Measurements from ENCODE around the gene RAMP1.

The RAMP1 gene

GRCh38 chr2:237877576-237878307 is 18.3 kb downstream of the RAMP1 start:
- no peak for DNase-seq

GRCh38 chr2:237878321-237879057 is 19.1 kb downstream of the RAMP1 start:
- DNase-seq, result no peak

- no peak for DNase-seq
Measured at GRCh38 chr2:237879058-237879430, 19.6 kb downstream of the RAMP1 start.

- DNase-seq, result no peak
Measured at GRCh38 chr2:237879991-237880560, 20.7 kb downstream of the RAMP1 start.

- no peak for DNase-seq
Measured at GRCh38 chr2:237882510-237883481, 23.4 kb downstream of the RAMP1 start.

- DNase-seq, result no peak
Measured at GRCh38 chr2:237883951-237884446, 24.6 kb downstream of the RAMP1 start.

- no peak for DNase-seq
Measured at GRCh38 chr2:237884681-237885080, 25.3 kb downstream of the RAMP1 start.

- no peak for DNase-seq
Measured at GRCh38 chr2:237885111-237885930, 25.9 kb downstream of the RAMP1 start.

- DNase-seq, result no peak
Measured at GRCh38 chr2:237885931-237886684, 26.7 kb downstream of the RAMP1 start.

- no peak for DNase-seq
Measured at GRCh38 chr2:237886685-237887481, 27.5 kb downstream of the RAMP1 start.

- DNase-seq, result no peak
Measured at GRCh38 chr2:237888389-237888788, 29.0 kb downstream of the RAMP1 start.

GRCh38 chr2:237889016-237889415 is 29.6 kb downstream of the RAMP1 start:
- no peak for DNase-seq

- DNase-seq, result no peak
Measured at GRCh38 chr2:237889811-237890210, 30.4 kb downstream of the RAMP1 start.

- no peak for DNase-seq
Measured at GRCh38 chr2:237892478-237892877, 33.1 kb downstream of the RAMP1 start.

GRCh38 chr2:237892984-237893595 is 33.7 kb downstream of the RAMP1 start:
- no peak for DNase-seq

- no peak for DNase-seq
Measured at GRCh38 chr2:237894396-237894979, 35.1 kb downstream of the RAMP1 start.

GRCh38 chr2:237894986-237895543 is 35.6 kb downstream of the RAMP1 start:
- DNase-seq, result no peak

- peak; percentile 9 for DNase-seq
Measured at GRCh38 chr2:237895544-237896506, 36.4 kb downstream of the RAMP1 start.

Measured in NCI-H1105 (cell line).